Suprapubic skin (tissue), 4 donors: ENCODE results near the gene RPS6KA5. TPM values are rescaled to one million over a fixed set of nuclear protein-coding genes. Genes with fewer than 3 reads are reported as not detected.

Source experiments
- DNase-seq, 2 donors: peaks; one replicate each; pipeline ENCODE4 v3.0.0-alpha.2; 2019; ENCODE audit warnings: low spot score in 2 of 2
- H3K27ac ChIP-seq: fragments of 200-600 bp; sonication (generic); one replicate; pipeline ENCODE4 v1.5.1; 2019
- H3K27me3 ChIP-seq: fragments of 200-600 bp; sonication (generic); one replicate; pipeline ENCODE4 v1.5.1; 2019
- H3K36me3 ChIP-seq: fragments of 200-600 bp; sonication (generic); one replicate; pipeline ENCODE4 v1.5.1; 2019
- H3K4me1 ChIP-seq: fragments of 200-600 bp; sonication (generic); one replicate; pipeline ENCODE4 v1.5.1; 2019
- H3K4me3 ChIP-seq: fragments of 200-600 bp; sonication (generic); one replicate; pipeline ENCODE4 v1.5.1; 2019; ENCODE audit warnings: mild to moderate bottlenecking
- H3K9me3 ChIP-seq: fragments of 200-600 bp; sonication (generic); one replicate; pipeline ENCODE4 v1.5.1; 2019
- CTCF ChIP-seq, 2 donors: fragments of 200-600 bp in 1 of 2; fragments of 450-650 bp in 1 of 2; sonication (generic) in 1 of 2; IDR thresholded peaks; one replicate each; pipeline ENCODE4 v1.5.1; 2016 to 2019; ENCODE audit warnings: antibody characterized with exemption in 2 of 2, mild to moderate bottlenecking in 1 of 2, moderate library complexity in 1 of 2
- EP300 ChIP-seq: sonication (generic); formaldehyde crosslinking; IDR thresholded peaks from one replicate; pipeline ENCODE4 v1.6.1; 2017; ENCODE audit warnings: antibody characterized with exemption
- POLR2A ChIP-seq, 2 donors: fragments of 450-650 bp; IDR thresholded peaks; one replicate each; pipeline ENCODE4 v1.6.1; 2017; ENCODE audit warnings: antibody characterized with exemption in 2 of 2, mild to moderate bottlenecking in 2 of 2, moderate library complexity in 2 of 2
- POLR2AphosphoS5 ChIP-seq, 3 donors: sonication (generic); formaldehyde crosslinking; IDR thresholded peaks; one replicate each; pipeline ENCODE4 v1.6.1; 2017; ENCODE audit warnings: antibody characterized with exemption in 3 of 3
- WGBS: methylation state at CpG from one replicate; pipeline ENCODE4 v1.1.5; 2018; 5-methylcytosine and 5-hydroxymethylcytosine counted together
- total RNA-seq, 4 donors: library from RNA; depleted of rRNA; stranded (reverse); fragments of >200 nt; gene quantifications; one replicate each; pipeline ENCODE4 v1.1.0, GENCODE V29; 2016

The RPS6KA5 gene
- total RNA-seq, 4 donors from 2014 or later = 6.4 to 14.2 (median 11.2) TPM

- no peaks in the 10 kb centered on the region for H3K27me3 ChIP-seq
- H3K4me1 ChIP-seq = no peaks in the 10 kb centered on the region
- H3K9me3 ChIP-seq = no peaks in the 10 kb centered on the region
- WGBS = 97% methylated on average over 4 of the region's 4 CpGs
- H3K36me3 ChIP-seq = no peaks in the 10 kb centered on the region
- TF ChIP-seq POLR2A (IDR thresholded peaks at IDR 0.05) (no peak), POLR2AphosphoS5 (IDR thresholded peaks at IDR 0.05) (no peak), CTCF (IDR thresholded peaks at IDR 0.05) (no peak), EP300 (no peak)
- DNase-seq = no peak
- H3K4me3 ChIP-seq = no peak overlapping the region
- H3K27ac ChIP-seq = no peak overlapping the region
These were observed 138.3 kb downstream of the RPS6KA5 start for GRCh38 chr14:90922141-90922540.

GRCh38 chr14:90911121-90911520 lies 149.3 kb downstream of the RPS6KA5 start:
- Histone ChIP-seq H3K4me1 (no peaks in the 10 kb centered on the region), H3K36me3 (no peaks in the 10 kb centered on the region), H3K27me3 (no peaks in the 10 kb centered on the region), H3K4me3 (no peak overlapping the region), H3K27ac (no peak overlapping the region), H3K9me3 (no peaks in the 10 kb centered on the region)
- 27% methylated on average over 1 of the region's 1 CpG for WGBS
- TF ChIP-seq EP300 (no peak), POLR2A (IDR thresholded peaks at IDR 0.05) (no peak), POLR2AphosphoS5 (IDR thresholded peaks at IDR 0.05) (no peak), CTCF (IDR thresholded peaks at IDR 0.05) (no peak)
- no peak for DNase-seq

GRCh38 chr14:90907178-90907577 lies 153.3 kb downstream of the RPS6KA5 start:
- Histone ChIP-seq H3K27me3 (no peaks in the 10 kb centered on the region), H3K27ac (no peak overlapping the region), H3K36me3 (no peaks in the 10 kb centered on the region), H3K9me3 (no peaks in the 10 kb centered on the region), H3K4me3 (no peak overlapping the region), H3K4me1 (no peaks in the 10 kb centered on the region)
- TF ChIP-seq POLR2AphosphoS5 (IDR thresholded peaks at IDR 0.05) (no peak), EP300 (no peak), CTCF (IDR thresholded peaks at IDR 0.05) (no peak)
- 96% methylated on average over 3 of the region's 3 CpGs for WGBS
- no peak for DNase-seq

DNA sequence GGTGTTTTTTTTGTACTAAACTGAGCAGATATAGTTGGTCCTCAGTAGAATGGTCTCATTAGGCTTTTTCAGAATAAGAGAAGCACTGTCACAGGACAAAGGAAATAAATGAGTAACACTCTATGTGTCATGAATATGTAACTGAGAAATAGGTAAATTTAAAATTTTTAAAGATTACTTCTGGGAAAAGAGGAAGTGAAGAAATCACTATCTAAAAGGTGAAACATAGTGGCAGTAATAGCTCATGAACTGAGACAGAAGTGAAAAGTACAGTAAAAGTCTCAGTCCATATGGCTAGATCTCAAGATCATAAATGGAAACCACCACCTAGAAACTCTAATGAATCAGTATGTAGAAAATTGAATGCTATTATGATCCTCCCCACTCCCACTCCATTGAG lies 154.9 kb downstream of the RPS6KA5 start:
- no peak for DNase-seq
- H3K36me3 ChIP-seq = no peaks in the 10 kb centered on the region
- no peak overlapping the region for H3K27ac ChIP-seq
- no peaks in the 10 kb centered on the region for H3K27me3 ChIP-seq
- H3K4me1 ChIP-seq = no peaks in the 10 kb centered on the region
- H3K9me3 ChIP-seq = no peaks in the 10 kb centered on the region
- no peak overlapping the region for H3K4me3 ChIP-seq
- TF ChIP-seq POLR2A (IDR thresholded peaks at IDR 0.05) (no peak), EP300 (no peak), POLR2AphosphoS5 (IDR thresholded peaks at IDR 0.05) (no peak), CTCF (IDR thresholded peaks at IDR 0.05) (no peak)

DNA sequence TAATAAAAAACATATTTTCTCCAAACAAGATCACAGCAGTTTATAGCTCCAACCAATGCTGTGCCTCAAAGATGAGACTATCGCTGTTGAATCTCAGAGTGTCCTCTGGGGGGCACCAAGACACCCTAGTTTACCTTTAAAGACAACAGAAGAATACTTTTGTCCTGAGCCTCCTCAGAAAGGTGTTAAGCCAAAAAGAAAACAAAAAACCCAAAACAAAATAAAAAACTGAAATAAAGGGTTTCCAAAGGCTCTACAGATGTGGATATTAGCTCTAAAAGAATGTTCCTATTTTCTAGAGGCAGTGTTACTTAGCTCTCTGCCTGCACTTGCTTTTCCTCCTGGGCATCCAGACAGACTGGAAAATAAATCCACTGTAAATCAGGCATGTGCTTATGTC lies 157.3 kb downstream of the RPS6KA5 start:
- Histone ChIP-seq H3K27me3 (no peaks in the 10 kb centered on the region), H3K9me3 (no peaks in the 10 kb centered on the region), H3K4me1 (no peaks in the 10 kb centered on the region), H3K27ac (no peak overlapping the region), H3K36me3 (peaks cover 11% of the 10 kb centered on the region), H3K4me3 (no peak overlapping the region)
- 6% methylated on average over 1 of the region's 1 CpG for WGBS
- TF ChIP-seq POLR2A (IDR thresholded peaks at IDR 0.05) (no peak), POLR2AphosphoS5 (IDR thresholded peaks at IDR 0.05) (no peak), CTCF (IDR thresholded peaks at IDR 0.05) (peak; percentile 58 to 71), EP300 (no peak)
- DNase-seq = no peak
